Measurements from ENCODE around the gene TEX48. TPM values are rescaled to one million over a fixed set of nuclear protein-coding genes. Genes with fewer than 3 reads are reported as not detected.

TEX48 gene
- total RNA-seq, 1 donor from 2014 or later, result not detected

DNA sequence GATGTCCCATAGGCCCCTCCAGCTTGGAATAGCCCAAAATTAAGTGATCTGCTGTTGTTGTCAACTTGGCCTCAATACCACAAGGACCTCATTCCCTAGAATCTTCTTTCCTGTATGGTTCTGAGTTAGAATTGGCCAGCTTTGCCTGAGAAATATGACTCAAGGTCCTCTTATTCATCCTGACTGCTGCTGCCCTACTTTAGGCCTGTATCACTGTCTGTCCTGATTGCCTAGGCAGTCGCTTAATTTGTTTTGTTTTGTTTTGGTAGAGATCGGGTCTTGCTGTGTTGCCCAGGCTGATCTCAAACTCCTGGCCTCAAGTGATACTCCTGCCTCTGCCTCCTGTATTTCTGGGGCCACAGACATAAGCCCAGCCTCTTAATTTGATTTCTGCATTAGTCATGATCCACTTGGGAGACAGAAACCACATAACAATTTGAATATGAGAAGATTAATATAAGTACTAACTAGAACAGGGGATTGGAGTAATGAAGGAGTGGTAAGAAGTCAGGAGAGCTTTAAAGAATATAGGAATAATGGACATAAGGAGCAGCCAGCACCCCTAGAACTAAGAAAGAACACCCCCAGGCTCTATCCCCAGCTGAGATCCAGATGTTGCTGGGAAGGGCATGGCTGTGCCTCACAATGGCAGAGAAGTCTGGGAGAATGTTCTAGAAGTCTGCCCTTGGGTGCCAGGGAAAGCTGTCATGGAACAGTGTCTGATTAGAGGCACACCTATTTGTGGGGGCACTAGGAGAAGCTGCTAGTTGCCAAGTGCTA, 29.0 kb downstream of the TEX48 start:
- DNase-seq, result no peak
- Histone ChIP-seq H3K27me3 (ENCODE audit: low read depth) (no peaks in the 10 kb centered on the region), H3K9me3 (replicated peaks) (peaks cover 2% of the 10 kb centered on the region), H3K27ac (replicated peaks) (no peak overlapping the region), H3K36me3 (no peaks in the 10 kb centered on the region), H3K4me1 (no peaks in the 10 kb centered on the region), H3K4me3 (no peak overlapping the region)
- TF ChIP-seq, protein P1, sequence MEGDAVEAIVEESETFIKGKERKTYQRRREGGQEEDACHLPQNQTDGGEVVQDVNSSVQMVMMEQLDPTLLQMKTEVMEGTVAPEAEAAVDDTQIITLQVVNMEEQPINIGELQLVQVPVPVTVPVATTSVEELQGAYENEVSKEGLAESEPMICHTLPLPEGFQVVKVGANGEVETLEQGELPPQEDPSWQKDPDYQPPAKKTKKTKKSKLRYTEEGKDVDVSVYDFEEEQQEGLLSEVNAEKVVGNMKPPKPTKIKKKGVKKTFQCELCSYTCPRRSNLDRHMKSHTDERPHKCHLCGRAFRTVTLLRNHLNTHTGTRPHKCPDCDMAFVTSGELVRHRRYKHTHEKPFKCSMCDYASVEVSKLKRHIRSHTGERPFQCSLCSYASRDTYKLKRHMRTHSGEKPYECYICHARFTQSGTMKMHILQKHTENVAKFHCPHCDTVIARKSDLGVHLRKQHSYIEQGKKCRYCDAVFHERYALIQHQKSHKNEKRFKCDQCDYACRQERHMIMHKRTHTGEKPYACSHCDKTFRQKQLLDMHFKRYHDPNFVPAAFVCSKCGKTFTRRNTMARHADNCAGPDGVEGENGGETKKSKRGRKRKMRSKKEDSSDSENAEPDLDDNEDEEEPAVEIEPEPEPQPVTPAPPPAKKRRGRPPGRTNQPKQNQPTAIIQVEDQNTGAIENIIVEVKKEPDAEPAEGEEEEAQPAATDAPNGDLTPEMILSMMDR (IDR thresholded peaks at IDR 0.05; ENCODE audit: borderline replicate concordance), result no peak
- intact Hi-C loops (cut with micrococcal nuclease), result loop anchor here (5.0 to 10.0 kb wide), 2 partner anchors 168 to 246 kb away; no protein-coding TSS in a partner anchor

DNA sequence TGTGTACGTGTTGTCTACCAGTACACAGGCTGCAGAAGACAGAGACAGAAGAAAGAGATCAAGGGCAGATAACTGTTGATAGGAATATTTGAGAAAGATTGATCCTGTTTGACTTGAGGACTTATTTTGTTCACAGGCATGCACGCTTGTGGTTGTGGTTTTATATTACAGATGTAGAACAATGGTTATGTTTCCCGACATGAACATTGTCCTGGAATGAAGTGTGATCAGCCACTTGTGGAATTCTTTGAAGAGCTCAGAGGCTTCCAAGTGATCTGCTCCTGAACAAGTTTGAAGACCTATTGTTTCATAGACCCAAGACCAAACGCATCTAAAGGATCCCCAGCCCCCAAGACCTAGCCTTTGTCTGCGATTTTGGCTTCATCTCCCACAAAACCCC, 38.1 kb downstream of the TEX48 start:
- peaks cover 13% of the 10 kb centered on the region for H3K9me3 ChIP-seq (replicated peaks)
- no peak overlapping the region for H3K4me3 ChIP-seq
- H3K4me1 ChIP-seq, result no peaks in the 10 kb centered on the region
- H3K27ac ChIP-seq (replicated peaks), result no peak overlapping the region
- intact Hi-C loops (cut with micrococcal nuclease), result no loop called here
- H3K27me3 ChIP-seq (ENCODE audit: low read depth), result no peaks in the 10 kb centered on the region
- peaks cover 30% of the 10 kb centered on the region for H3K36me3 ChIP-seq
- TF ChIP-seq, protein P1 (IDR thresholded peaks at IDR 0.05; ENCODE audit: borderline replicate concordance), result no peak
- no peak for DNase-seq

DNA sequence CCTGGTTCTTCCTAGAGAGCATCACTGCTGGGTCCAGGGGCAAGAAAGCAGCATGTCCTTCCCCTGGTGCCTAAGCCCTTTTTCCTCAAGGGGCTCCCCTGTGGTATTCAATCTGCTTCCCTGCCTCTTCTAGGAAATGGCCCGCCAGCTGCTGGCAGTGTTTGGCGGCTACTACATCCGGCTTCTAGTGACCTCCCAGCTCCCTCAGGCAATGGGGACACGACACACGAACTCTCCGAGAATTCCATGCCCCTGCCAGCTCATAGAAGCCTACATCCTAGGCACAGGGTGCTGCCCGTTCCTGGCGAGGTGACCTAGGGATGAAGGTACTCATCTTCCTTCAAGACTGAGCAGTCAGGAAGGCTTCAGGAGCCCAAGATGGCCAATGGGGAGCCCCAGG, 39.0 kb downstream of the TEX48 start:
- no peaks in the 10 kb centered on the region for H3K4me1 ChIP-seq
- no peaks in the 10 kb centered on the region for H3K27me3 ChIP-seq (ENCODE audit: low read depth)
- DNase-seq, result no peak
- TF ChIP-seq, protein P1 (IDR thresholded peaks at IDR 0.05; ENCODE audit: borderline replicate concordance), result no peak
- H3K27ac ChIP-seq (replicated peaks), result no peak overlapping the region
- peaks cover 39% of the 10 kb centered on the region for H3K36me3 ChIP-seq
- H3K4me3 ChIP-seq, result no peak overlapping the region
- intact Hi-C loops (cut with micrococcal nuclease), result no loop called here
- H3K9me3 ChIP-seq (replicated peaks), result peaks cover 12% of the 10 kb centered on the region

DNA sequence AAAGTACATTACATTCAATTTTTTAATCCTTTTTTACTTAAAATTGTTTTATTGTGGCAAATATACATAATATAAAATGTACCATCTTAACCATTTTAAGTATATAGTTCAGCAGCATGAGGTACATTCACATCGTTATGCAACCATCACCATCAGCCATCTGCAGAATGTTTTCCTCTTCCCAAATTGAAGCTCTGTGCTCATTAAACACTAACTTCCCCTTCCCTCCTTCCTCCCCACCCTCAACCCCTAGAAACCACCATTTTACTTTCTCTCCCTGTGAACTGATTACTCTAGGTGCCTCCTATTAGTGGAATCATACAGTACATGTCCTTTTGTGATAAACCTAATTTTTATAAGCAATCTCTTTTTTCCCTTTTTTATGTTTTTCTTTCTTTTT, 40.0 kb downstream of the TEX48 start:
- TF ChIP-seq, protein P1 (IDR thresholded peaks at IDR 0.05; ENCODE audit: borderline replicate concordance), result no peak
- intact Hi-C loops (cut with micrococcal nuclease), result no loop called here
- H3K36me3 ChIP-seq, result peaks cover 44% of the 10 kb centered on the region

DNA sequence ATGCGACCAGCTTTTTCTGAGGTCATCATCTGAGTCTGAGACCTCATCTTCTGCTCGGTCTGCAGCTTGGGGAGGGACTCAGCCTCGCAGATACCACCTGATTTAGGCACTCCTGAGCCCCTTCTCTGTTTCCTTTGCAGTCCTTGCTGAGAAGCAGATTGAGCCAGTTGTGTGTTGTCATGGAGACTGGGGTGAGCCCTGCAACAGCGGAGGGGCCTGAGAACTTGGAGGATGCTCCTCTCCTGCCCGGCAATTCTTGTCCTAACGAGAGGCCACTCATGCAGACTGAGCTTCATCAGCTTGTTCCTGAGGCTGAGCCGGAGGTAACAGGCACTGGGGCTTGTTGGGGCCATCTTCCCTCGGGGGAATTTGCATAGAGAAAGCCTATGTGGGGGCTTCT, 43.6 kb downstream of the TEX48 start:
- Histone ChIP-seq H3K27ac (replicated peaks) (no peak overlapping the region), H3K27me3 (ENCODE audit: low read depth) (no peaks in the 10 kb centered on the region), H3K4me3 (no peak overlapping the region), H3K36me3 (peaks cover 40% of the 10 kb centered on the region), H3K9me3 (replicated peaks) (no peaks in the 10 kb centered on the region), H3K4me1 (no peaks in the 10 kb centered on the region)
- TF ChIP-seq, protein P1 (IDR thresholded peaks at IDR 0.05; ENCODE audit: borderline replicate concordance), result no peak
- intact Hi-C loops (cut with micrococcal nuclease), result no loop called here
- no peak for DNase-seq

More for the DNA sequence above, 40.0 kb downstream of the TEX48 start:
- Histone ChIP-seq H3K9me3 (replicated peaks) (peaks cover 2% of the 10 kb centered on the region), H3K27me3 (ENCODE audit: low read depth) (no peaks in the 10 kb centered on the region), H3K4me3 (no peak overlapping the region), H3K27ac (replicated peaks) (no peak overlapping the region), H3K4me1 (no peaks in the 10 kb centered on the region)
- DNase-seq, result no peak

All from left ventricle myocardium inferior (tissue), 1 donor.